PFSK-1 (cell line): Measurements from ENCODE around the gene FAM184B.

Experiments used
- FOXP2 ChIP-seq: optimal IDR thresholded peaks from 2 replicates; pipeline ENCODE3; 2011; ENCODE audit warnings: borderline replicate concordance, control low read depth, inconsistent platforms; ENCODE audit not compliant: insufficient read depth; ENCODE audit errors: extremely low read length, extremely low read depth
- POLR2AphosphoS5 ChIP-seq: IDR thresholded peaks from 2 replicates; pipeline ENCODE4 v1.6.1; 2012; ENCODE audit warnings: low read depth, mild to moderate bottlenecking, control low read depth, low read length, moderate library complexity
- REST ChIP-seq, 2 experiments: IDR thresholded peaks; 2 replicates each; pipeline versions ENCODE4 v1.6.1 to v1.8.0; 2011 to 2012; ENCODE audit warnings: low read depth in 2 of 2, low read length in 2 of 2, control low read depth in 1 of 2, inconsistent platforms in 1 of 2, mild to moderate bottlenecking in 1 of 2, moderate library complexity in 1 of 2; ENCODE audit not compliant: insufficient read depth in 1 of 2
- SIN3A ChIP-seq: IDR thresholded peaks from 2 replicates; pipeline ENCODE4 v1.6.1; 2012; ENCODE audit warnings: mild to moderate bottlenecking, low read length, moderate library complexity, borderline replicate concordance; ENCODE audit not compliant: insufficient read depth
- TAF1 ChIP-seq: IDR thresholded peaks from 2 replicates; pipeline ENCODE4 v1.6.1; 2012; ENCODE audit warnings: low read length, control low read depth, borderline replicate concordance; ENCODE audit not compliant: insufficient read depth

Gene FAM184B

GRCh38 chr4:17583276-17583675 lies 198.1 kb downstream of the FAM184B start:
- TF ChIP-seq REST (IDR thresholded peaks at IDR 0.05; ENCODE audit: insufficient read depth in 1 of 2, low read depth in 2 of 2, low read length in 2 of 2) (no peak), POLR2AphosphoS5 (no peak), TAF1 (no peak), FOXP2 (no peak), SIN3A (no peak)

GRCh38 chr4:17580969-17581368 lies 200.5 kb downstream of the FAM184B start:
- TF ChIP-seq REST (IDR thresholded peaks at IDR 0.05; ENCODE audit: insufficient read depth in 1 of 2, low read depth in 2 of 2, low read length in 2 of 2) (no peak), POLR2AphosphoS5 (no peak), FOXP2 (no peak), SIN3A (no peak), TAF1 (no peak)
